ENCODE data around the gene SKAP1. TPM values are rescaled to one million over a fixed set of nuclear protein-coding genes. Genes with fewer than 3 reads are reported as not detected.

SKAP1 gene
- polyA plus RNA-seq, 3 donors from 2014 or later: 325 to 458 (median 329) TPM

DNA sequence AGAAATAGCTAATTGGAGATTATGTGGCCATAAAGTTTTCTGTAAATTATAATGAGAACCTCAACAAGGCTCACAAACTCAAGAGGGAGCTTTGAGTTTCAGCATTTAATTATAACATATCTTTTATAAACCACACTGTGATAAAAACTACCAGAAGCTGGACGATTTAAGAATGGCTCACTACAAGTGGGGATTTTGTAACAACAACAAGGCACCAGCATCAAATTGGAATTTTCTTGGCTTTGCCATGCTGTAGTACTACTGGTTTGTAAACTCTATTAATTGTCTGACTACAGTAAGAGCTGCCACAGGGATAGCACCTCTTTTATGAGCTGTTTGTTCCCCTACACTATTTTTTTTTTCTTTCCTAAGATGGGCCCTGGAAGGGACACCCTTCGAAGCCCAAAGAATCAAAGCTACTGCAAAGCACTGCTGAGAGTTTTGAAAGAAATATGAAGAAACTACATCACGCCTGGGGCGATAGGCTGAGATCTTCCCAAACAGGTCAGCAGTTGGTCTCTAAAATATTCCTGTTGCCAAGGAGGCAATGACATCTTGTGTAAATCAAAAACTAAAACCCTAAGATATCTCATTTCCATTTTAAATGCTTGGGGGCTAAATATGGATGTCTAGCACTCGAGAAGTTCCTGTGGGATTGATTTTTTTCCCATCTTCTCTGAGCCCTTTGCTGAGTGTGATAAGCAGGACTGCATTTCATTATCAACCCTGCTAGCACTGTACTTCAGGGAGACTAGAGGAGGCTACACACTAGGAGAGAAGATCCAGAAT is 40.9 kb downstream of the SKAP1 start:
- Mint-ChIP-seq H3K27ac (peak overlapping the region in 5 of 6 donors; percentile 24 to 81 (median 68)), H3K4me1 (peaks cover 61 to 82% of the 10 kb centered on the region in 2 donors), H3K4me3 (no peak overlapping the region), H3K27me3 (ENCODE audit: low read depth in 3 of 3) (no peaks in the 10 kb centered on the region), H3K36me3 (peaks cover 6 to 15% (median 7%) of the 10 kb centered on the region in 3 donors), H3K9me3 (no peaks in the 10 kb centered on the region)
- no peak for DNase-seq

GRCh38 chr17:48386826-48387225 is 43.2 kb downstream of the SKAP1 start:
- Mint-ChIP-seq H3K4me3 (no peak overlapping the region), H3K4me1 (peaks cover 62 to 88% of the 10 kb centered on the region in 2 donors), H3K9me3 (no peaks in the 10 kb centered on the region), H3K27me3 (ENCODE audit: low read depth in 3 of 3) (no peaks in the 10 kb centered on the region), H3K27ac (peak overlapping the region in 3 of 6 donors; percentile 19 to 63 (median 62)), H3K36me3 (peaks cover 4 to 29% (median 6%) of the 10 kb centered on the region in 3 donors)
- DNase-seq: no peak

- H3K27me3 Mint-ChIP-seq (ENCODE audit: low read depth in 3 of 3): no peaks in the 10 kb centered on the region
- peaks cover 0 to 30% (median 6%) of the 10 kb centered on the region in 3 donors for H3K36me3 Mint-ChIP-seq
- H3K4me1 Mint-ChIP-seq: peaks cover 62 to 89% of the 10 kb centered on the region in 2 donors
- H3K27ac Mint-ChIP-seq: peak overlapping the region in 2 of 6 donors; percentile 32 to 68
- H3K9me3 Mint-ChIP-seq: no peaks in the 10 kb centered on the region
- H3K4me3 Mint-ChIP-seq: no peak overlapping the region
- DNase-seq: no peak
Observed at GRCh38 chr17:48385319-48385718, 44.7 kb downstream of the SKAP1 start.

GRCh38 chr17:48384164-48384563 is 45.9 kb downstream of the SKAP1 start:
- DNase-seq: no peak
- Mint-ChIP-seq H3K4me1 (peaks cover 57 to 78% of the 10 kb centered on the region in 2 donors), H3K36me3 (peaks cover 0 to 30% (median 6%) of the 10 kb centered on the region in 3 donors), H3K27me3 (ENCODE audit: low read depth in 3 of 3) (no peaks in the 10 kb centered on the region), H3K4me3 (no peak overlapping the region), H3K9me3 (no peaks in the 10 kb centered on the region), H3K27ac (peak overlapping the region in 3 of 6 donors; percentile 22 to 73 (median 57))

- Mint-ChIP-seq H3K27ac (peak overlapping the region in 4 of 6 donors; percentile 24 to 46 (median 38)), H3K9me3 (no peaks in the 10 kb centered on the region)
Observed at GRCh38 chr17:48382989-48383388, 47.0 kb downstream of the SKAP1 start.

DNA sequence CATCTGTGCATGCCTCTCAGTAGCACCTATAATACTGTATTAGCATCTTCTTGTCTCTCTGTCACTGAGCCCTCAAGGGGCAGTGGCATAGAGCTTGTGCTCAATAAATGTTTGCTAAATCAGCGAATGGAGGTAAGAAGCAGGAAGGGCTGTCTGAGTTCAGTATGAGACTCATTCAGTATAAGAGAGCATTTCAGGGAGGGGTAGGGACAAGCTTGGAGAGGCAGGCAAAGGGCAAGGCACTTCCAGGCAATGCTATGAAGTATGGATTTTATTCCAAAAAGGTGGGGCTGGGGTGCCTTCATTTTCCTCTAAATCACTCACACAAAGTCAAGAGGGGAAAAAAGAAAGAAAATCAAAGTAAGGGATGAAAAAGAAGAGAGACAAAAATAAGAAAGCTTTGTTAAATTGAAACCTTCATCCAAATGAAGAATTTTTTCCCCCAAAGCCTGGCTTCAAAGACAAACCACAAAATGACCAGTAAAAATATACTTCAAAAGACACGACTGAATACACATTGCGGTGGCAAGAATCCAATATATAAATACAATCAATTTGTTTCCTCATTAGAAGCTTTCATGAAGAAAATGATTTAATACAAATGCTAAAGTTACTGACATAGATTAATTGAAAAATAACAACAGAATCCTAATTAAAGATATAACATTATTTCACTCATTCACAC is 51.2 kb downstream of the SKAP1 start:
- Mint-ChIP-seq H3K4me1 (peaks cover 25 to 30% of the 10 kb centered on the region in 2 donors), H3K27me3 (ENCODE audit: low read depth in 3 of 3) (no peaks in the 10 kb centered on the region), H3K36me3 (peaks cover 0 to 16% (median 6%) of the 10 kb centered on the region in 3 donors), H3K4me3 (no peak overlapping the region), H3K9me3 (no peaks in the 10 kb centered on the region), H3K27ac (peak overlapping the region in 2 of 6 donors; percentile 19 to 27)
- no peak for DNase-seq

More at GRCh38 chr17:48382989-48383388, 47.0 kb downstream of the SKAP1 start:
- Mint-ChIP-seq H3K4me1 (peaks cover 52 to 69% of the 10 kb centered on the region in 2 donors), H3K36me3 (peaks cover 0 to 30% (median 6%) of the 10 kb centered on the region in 3 donors), H3K27me3 (ENCODE audit: low read depth in 3 of 3) (no peaks in the 10 kb centered on the region), H3K4me3 (no peak overlapping the region)
- no peak for DNase-seq

DNA sequence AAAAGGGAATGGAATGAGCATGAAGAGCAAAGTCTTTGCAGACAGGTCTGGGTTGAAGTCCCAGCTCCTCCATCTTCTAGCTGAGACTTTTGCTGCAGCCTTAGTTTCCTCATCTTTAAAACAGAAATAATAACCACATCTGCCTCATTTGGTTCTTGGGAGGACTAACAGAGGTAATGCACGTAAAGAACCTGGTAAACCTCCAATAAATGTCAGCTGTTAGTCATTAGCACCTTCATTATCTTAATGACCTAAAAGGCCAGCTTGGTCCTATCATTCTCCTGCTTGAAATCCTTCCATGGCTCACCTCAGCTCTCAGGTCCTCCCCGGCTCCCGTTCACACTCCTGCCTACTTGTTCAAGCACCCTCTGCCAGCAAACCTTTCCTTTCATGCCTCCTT is 51.8 kb downstream of the SKAP1 start:
- H3K9me3 Mint-ChIP-seq: no peaks in the 10 kb centered on the region
- no peak overlapping the region for H3K4me3 Mint-ChIP-seq
- H3K27me3 Mint-ChIP-seq (ENCODE audit: low read depth in 3 of 3): no peaks in the 10 kb centered on the region
- H3K36me3 Mint-ChIP-seq: peaks cover 0 to 12% (median 6%) of the 10 kb centered on the region in 3 donors
- no peak for DNase-seq
- H3K27ac Mint-ChIP-seq: no peak overlapping the region
- peaks cover 25 to 31% of the 10 kb centered on the region in 2 donors for H3K4me1 Mint-ChIP-seq

- no peak overlapping the region for H3K4me3 Mint-ChIP-seq
- no peak for DNase-seq
Observed at GRCh38 chr17:48376682-48377325, 53.2 kb downstream of the SKAP1 start.

GRCh38 chr17:48375356-48375755 is 54.7 kb downstream of the SKAP1 start:
- no peak overlapping the region for H3K27ac Mint-ChIP-seq
- H3K4me1 Mint-ChIP-seq: peaks cover 10 to 41% of the 10 kb centered on the region in 2 donors
- no peaks in the 10 kb centered on the region for H3K9me3 Mint-ChIP-seq
- H3K27me3 Mint-ChIP-seq (ENCODE audit: low read depth in 3 of 3): no peaks in the 10 kb centered on the region
- peaks cover 0 to 6% (median 4%) of the 10 kb centered on the region in 3 donors for H3K36me3 Mint-ChIP-seq
- DNase-seq: no peak
- no peak overlapping the region for H3K4me3 Mint-ChIP-seq

More at GRCh38 chr17:48376682-48377325, 53.2 kb downstream of the SKAP1 start:
- Mint-ChIP-seq H3K27me3 (ENCODE audit: low read depth in 3 of 3) (no peaks in the 10 kb centered on the region), H3K27ac (no peak overlapping the region), H3K9me3 (no peaks in the 10 kb centered on the region), H3K4me1 (peaks cover 11 to 38% of the 10 kb centered on the region in 2 donors), H3K36me3 (peaks cover 0 to 6% (median 5%) of the 10 kb centered on the region in 3 donors)

- Mint-ChIP-seq H3K4me3 (no peak overlapping the region), H3K27me3 (ENCODE audit: low read depth in 3 of 3) (no peaks in the 10 kb centered on the region)
- DNase-seq: peak; percentile 30 to 41 (median 33)
Observed at GRCh38 chr17:48374650-48375230, 55.3 kb downstream of the SKAP1 start.

GRCh38 chr17:48373883-48374282 is 56.1 kb downstream of the SKAP1 start:
- Mint-ChIP-seq H3K4me3 (peak overlapping the region in 2 of 5 donors; percentile 23 to 52), H3K27me3 (ENCODE audit: low read depth in 3 of 3) (no peaks in the 10 kb centered on the region), H3K4me1 (peaks cover 21 to 43% of the 10 kb centered on the region in 2 donors), H3K36me3 (peaks cover 0 to 6% (median 4%) of the 10 kb centered on the region in 3 donors), H3K27ac (peak overlapping the region in 5 of 6 donors; percentile 22 to 79 (median 67)), H3K9me3 (no peaks in the 10 kb centered on the region)
- DNase-seq: no peak

More at GRCh38 chr17:48374650-48375230, 55.3 kb downstream of the SKAP1 start:
- peak overlapping the region in 2 of 6 donors; percentile 67 to 75 for H3K27ac Mint-ChIP-seq
- H3K4me1 Mint-ChIP-seq: peaks cover 16 to 40% of the 10 kb centered on the region in 2 donors
- H3K9me3 Mint-ChIP-seq: no peaks in the 10 kb centered on the region
- peaks cover 0 to 6% (median 4%) of the 10 kb centered on the region in 3 donors for H3K36me3 Mint-ChIP-seq

- Mint-ChIP-seq H3K9me3 (no peaks in the 10 kb centered on the region), H3K4me1 (peaks cover 25 to 48% of the 10 kb centered on the region in 2 donors), H3K27me3 (ENCODE audit: low read depth in 3 of 3) (no peaks in the 10 kb centered on the region), H3K4me3 (peak overlapping the region; percentile 44 to 68 (median 50)), H3K27ac (peak overlapping the region; percentile 79 to 91 (median 86)), H3K36me3 (peaks cover 1 to 6% (median 6%) of the 10 kb centered on the region in 3 donors)
- no peak for DNase-seq
Observed at GRCh38 chr17:48373130-48373830, 56.7 kb downstream of the SKAP1 start.
